ENCODE data around the gene CIAO3. TPM values are rescaled to one million over a fixed set of nuclear protein-coding genes. Genes with fewer than 3 reads are reported as not detected.
A peak's percentile ranks its signal among the peaks of the same experiment; 100 is the strongest.

Gene CIAO3
- total and polyA plus RNA-seq, 7 donors: 12.3 to 43.0 (median 25.9) TPM

GRCh38 chr16:721765-722540 lies 18.8 kb downstream of the CIAO3 start:
- Histone ChIP-seq H3K9me3 (no peaks in the 10 kb centered on the region), H3K36me3 (ENCODE audit: insufficient read depth in 1 of 2, low read depth in 1 of 2) (peaks cover 0 to 9% of the 10 kb centered on the region in 2 donors), H3K4me3 (peak overlapping the region; percentile 91), H3K27ac (peak overlapping the region; percentile 86), H3K4me1 (peaks cover 18% of the 10 kb centered on the region), H3K27me3 (ENCODE audit: insufficient read depth in 3 of 3, low read length in 2 of 3) (peaks cover 0 to 16% (median 9%) of the 10 kb centered on the region in 3 donors)
- DNase-seq (no peak), ATAC-seq (no peak)
- 82 to 89% (median 83%) methylated on average over 49 to 51 of the region's 51 CpGs for WGBS, 3 donors
- intact Hi-C loops (cut with DNase I): no loop called here
- TF ChIP-seq, protein P1, sequence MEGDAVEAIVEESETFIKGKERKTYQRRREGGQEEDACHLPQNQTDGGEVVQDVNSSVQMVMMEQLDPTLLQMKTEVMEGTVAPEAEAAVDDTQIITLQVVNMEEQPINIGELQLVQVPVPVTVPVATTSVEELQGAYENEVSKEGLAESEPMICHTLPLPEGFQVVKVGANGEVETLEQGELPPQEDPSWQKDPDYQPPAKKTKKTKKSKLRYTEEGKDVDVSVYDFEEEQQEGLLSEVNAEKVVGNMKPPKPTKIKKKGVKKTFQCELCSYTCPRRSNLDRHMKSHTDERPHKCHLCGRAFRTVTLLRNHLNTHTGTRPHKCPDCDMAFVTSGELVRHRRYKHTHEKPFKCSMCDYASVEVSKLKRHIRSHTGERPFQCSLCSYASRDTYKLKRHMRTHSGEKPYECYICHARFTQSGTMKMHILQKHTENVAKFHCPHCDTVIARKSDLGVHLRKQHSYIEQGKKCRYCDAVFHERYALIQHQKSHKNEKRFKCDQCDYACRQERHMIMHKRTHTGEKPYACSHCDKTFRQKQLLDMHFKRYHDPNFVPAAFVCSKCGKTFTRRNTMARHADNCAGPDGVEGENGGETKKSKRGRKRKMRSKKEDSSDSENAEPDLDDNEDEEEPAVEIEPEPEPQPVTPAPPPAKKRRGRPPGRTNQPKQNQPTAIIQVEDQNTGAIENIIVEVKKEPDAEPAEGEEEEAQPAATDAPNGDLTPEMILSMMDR (IDR thresholded peaks at IDR 0.05): no peak

DNA sequence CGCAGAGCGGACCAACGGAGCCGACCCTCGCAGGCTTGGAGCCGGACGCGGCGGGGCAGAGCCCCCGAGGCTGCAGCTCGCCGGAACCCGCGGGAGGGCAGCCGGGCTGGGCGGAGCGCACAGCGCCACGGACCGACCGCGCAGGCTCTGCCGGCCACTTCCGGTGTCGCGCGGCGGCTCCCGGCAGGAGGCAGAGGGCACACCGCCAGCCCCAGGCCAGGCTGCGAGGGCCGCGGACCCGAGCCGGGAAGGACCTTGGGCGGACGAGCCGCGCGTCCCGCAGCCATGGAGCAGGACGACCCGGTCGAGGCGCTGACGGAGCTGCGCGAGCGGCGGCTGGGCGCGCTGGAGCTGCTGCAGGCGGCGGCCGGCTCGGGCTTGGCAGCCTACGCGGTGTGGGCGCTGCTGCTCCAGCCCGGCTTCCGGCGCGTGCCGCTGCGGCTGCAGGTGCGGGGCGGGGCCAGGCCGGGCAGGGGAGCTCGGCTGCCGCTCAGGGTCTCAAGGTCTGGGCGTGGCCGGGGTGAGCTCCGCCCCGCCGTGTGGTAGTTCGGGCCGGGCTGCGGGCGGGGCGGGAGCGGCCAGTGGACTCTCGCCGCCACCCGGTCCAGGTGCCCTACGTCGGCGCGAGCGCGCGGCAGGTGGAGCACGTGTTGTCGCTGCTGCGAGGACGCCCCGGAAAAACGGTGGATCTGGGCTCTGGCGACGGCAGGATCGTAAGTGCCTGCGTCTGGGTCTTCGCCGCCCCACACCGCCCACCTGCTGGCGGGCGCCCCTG lies 19.6 kb downstream of the CIAO3 start, which contains the start of gene ANTKMT:
TSS of gene ANTKMT (plus strand) at position 157 of the 775 bp plus-strand sequence. CDS start at position 286, 129 bp downstream.
- Histone ChIP-seq H3K4me1 (peaks cover 24% of the 10 kb centered on the region), H3K4me3 (peak within 1 kb of the TSS; percentile 91), H3K9me3 (no peaks in the 10 kb centered on the region), H3K27me3 (ENCODE audit: insufficient read depth in 3 of 3, low read length in 2 of 3) (peaks cover 0 to 10% (median 4%) of the 10 kb centered on the region in 3 donors), H3K27ac (peak within 1 kb of the TSS; percentile 86), H3K36me3 (ENCODE audit: insufficient read depth in 1 of 2, low read depth in 1 of 2) (peaks cover 0 to 9% of the 10 kb centered on the region in 2 donors)
- ATAC-seq (peak; percentile 85 to 89 (median 88)), DNase-seq (peak; percentile 84 to 90)
- WGBS, 3 donors: 6 to 14% (median 9%) methylated on average over 41 to 106 of the region's 106 CpGs
- intact Hi-C loops (cut with DNase I): no loop called here
- TF ChIP-seq, protein P1 (IDR thresholded peaks at IDR 0.05): no peak

GRCh38 chr16:720447-720989 lies 20.3 kb downstream of the CIAO3 start:
- TF ChIP-seq, protein P1 (IDR thresholded peaks at IDR 0.05): no peak
- intact Hi-C loops (cut with DNase I): no loop called here
- peak in 1 of 2 donors; percentile 44 for DNase-seq
- 0 to 1% (median 1%) methylated on average over 27 to 38 of the region's 38 CpGs for WGBS, 3 donors
- ATAC-seq: peak; percentile 15 to 43 (median 24)
- Histone ChIP-seq H3K27ac (peak overlapping the region; percentile 86), H3K9me3 (no peaks in the 10 kb centered on the region), H3K27me3 (ENCODE audit: insufficient read depth in 3 of 3, low read length in 2 of 3) (peaks cover 0 to 4% (median 0%) of the 10 kb centered on the region in 3 donors), H3K4me3 (peak overlapping the region; percentile 91), H3K4me1 (peaks cover 29% of the 10 kb centered on the region), H3K36me3 (ENCODE audit: insufficient read depth in 1 of 2, low read depth in 1 of 2) (peaks cover 0 to 9% of the 10 kb centered on the region in 2 donors)

DNA sequence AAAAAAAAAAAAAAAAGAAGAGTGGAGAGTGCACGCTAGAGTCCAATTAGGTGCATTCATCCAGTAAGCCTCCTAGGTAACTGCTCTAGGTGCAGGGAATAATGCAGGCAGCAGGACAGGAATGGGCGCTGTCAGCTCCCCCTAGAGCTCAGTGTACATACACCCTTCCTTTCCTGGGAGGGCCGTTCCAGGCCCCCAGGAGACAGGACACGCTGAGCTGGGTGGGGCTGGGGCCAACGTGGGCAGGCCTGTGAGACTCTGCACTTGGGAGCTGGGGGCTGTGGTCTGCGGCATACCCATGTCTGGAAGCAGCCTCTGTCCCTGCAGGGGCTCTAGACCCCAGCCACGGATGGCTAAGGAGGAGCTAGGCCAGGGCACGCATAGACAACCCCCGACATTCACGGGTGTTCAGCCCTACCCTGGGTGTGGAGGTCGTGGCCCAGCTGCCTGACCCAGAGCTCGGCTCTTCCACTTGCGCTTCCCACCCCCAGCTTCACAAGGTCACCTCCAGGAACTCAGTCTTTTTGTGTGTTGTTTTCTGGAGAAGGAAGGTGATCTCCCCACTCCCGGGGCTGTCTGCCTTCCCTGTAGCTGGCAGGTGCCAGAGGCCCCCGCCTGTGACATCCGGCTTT lies 20.9 kb downstream of the CIAO3 start:
- no peak for DNase-seq
- no peaks in the 10 kb centered on the region for H3K27me3 ChIP-seq (ENCODE audit: insufficient read depth in 3 of 3, low read length in 2 of 3)
- H3K9me3 ChIP-seq: no peaks in the 10 kb centered on the region
- no peak for ATAC-seq
- TF ChIP-seq, protein P1 (IDR thresholded peaks at IDR 0.05): no peak
- H3K36me3 ChIP-seq (ENCODE audit: insufficient read depth in 1 of 2, low read depth in 1 of 2): peaks cover 0 to 9% of the 10 kb centered on the region in 2 donors
- H3K27ac ChIP-seq: peak overlapping the region; percentile 86
- peak overlapping the region; percentile 91 for H3K4me3 ChIP-seq
- 8 to 9% (median 8%) methylated on average over 16 of the region's 16 CpGs for WGBS, 3 donors
- H3K4me1 ChIP-seq: peaks cover 29% of the 10 kb centered on the region
- intact Hi-C loops (cut with DNase I): no loop called here
